Epithelial cell of prostate (primary cell): Measurements from ENCODE around the gene TMEM45A.
"Not testable (repeated sequence)": the region's sequence is repeated elsewhere in the genome, so short reads cannot be mapped to it uniquely, and the experiment has no call there.

Experiments
- DNase-seq: peaks from one replicate; pipeline ENCODE4 v3.0.0-alpha.2; 2011; ENCODE audit warnings: low read depth, low spot score
- H3K27ac ChIP-seq: fragments of 450-650 bp; 2 replicates; pipeline ENCODE4 v1.5.1; 2017; ENCODE audit warnings: mild to moderate bottlenecking

The TMEM45A gene, protein sequence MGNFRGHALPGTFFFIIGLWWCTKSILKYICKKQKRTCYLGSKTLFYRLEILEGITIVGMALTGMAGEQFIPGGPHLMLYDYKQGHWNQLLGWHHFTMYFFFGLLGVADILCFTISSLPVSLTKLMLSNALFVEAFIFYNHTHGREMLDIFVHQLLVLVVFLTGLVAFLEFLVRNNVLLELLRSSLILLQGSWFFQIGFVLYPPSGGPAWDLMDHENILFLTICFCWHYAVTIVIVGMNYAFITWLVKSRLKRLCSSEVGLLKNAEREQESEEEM

DNA sequence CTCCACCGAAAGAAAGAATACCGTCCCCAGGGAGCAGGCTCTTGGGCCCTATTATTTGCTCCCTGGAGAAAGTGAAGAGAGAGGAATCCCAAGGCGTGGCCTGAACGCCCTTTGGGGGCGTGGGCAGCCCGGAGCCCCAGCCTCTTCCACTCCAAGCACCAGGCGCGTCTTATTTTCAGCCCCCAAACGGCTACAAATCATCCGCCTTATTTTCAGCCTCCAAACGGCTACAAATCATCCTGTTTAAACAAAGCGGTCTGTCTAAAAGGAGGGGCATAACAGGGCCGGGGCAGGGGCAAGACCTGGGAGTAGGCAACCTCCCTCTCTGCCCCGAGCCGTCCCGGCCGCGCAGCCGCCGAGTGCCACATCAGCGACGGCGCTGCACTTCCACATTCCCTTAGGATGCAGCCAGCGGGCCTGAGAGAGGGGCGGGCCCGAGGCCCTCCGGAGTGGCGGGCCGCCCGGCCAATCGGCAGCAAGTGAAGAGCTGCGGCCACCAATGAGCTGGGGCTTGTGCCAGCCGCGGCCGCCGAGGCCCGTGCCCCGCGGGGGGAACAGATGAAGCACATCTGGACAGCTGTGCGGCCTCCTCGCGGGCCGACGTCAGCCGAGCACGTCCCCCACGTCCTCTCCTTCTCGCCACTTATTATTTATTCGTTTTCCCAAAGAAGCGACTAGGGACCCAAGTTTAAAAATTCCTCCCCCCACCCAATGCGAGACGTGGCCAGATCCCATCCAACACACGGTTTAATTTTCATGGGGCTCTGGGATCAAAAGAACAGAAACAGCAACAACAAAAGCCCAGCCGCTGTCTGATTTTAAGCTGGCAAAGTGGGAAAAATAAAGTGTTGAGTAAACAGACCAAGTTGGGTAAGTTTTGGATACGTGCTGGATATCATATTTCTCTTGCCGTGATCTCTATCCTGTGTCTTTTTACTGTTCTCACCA, at the start of gene TMEM45A:
TSS of gene TMEM45A (plus strand) at position 561 of the 948 bp plus-strand sequence. CDS start 62,593 bp downstream, outside the sequence.
- peak within 1 kb of the TSS; percentile 50 for H3K27ac ChIP-seq
- DNase-seq: peak; percentile 68

DNA sequence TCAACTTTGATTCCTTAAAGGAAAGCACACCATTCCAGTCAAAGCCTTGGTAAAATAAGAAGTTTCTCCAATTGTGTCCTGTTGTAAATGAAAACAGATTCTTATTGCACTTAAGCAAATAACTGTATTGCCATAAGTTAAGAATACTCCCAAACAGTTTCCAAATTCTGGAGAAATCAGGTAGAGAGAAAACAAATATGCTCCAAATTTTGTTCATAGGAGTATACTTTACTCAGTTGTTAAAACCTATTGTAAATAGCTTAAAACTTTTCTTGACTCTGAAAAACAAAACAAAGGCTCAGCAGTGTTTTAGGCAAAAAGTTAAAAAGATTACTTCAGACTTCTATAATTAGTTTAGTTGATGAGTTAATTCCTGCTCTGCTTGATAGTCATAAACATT, 48.7 kb upstream of the TMEM45A start:
- no peak for DNase-seq
- H3K27ac ChIP-seq: no peak overlapping the region

DNA sequence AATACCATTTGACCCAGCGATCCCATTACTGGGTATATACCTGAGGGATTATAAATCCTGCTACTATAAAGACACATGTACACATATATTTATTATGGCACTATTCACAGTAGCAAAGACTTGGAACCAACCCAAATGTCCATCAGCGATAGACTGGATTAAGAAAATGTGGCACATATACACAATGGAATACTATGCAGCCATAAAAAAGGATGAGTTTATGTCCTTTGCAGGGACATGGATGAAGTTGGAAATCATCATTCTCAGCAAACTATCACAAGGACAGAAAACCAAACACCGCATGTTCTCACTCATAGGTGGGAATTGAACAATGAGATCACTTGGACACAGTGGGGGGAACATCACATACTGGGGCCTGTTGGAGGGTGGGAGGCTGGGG, 45.4 kb upstream of the TMEM45A start:
- DNase-seq, H3K27ac ChIP-seq: not testable (repeated sequence)

DNA sequence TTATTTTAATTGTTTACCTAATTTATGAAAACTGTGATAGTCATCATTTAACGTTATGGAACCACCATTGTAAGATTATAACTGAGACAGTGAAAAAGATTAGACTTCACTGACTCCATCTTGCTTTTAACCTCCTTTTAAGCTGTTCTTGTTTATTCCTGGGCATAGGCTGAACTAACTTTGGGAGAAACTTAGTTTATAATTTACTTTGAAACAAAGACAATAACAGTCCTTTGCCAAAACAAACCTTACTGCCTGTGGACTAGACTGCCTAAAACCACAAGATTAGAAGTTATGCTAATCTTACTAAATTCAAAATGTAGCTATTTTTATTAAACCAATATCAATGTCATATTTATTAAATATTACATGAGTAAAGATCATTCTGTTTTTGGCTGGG, 44.3 kb upstream of the TMEM45A start:
- no peak for DNase-seq
- no peak overlapping the region for H3K27ac ChIP-seq

DNA sequence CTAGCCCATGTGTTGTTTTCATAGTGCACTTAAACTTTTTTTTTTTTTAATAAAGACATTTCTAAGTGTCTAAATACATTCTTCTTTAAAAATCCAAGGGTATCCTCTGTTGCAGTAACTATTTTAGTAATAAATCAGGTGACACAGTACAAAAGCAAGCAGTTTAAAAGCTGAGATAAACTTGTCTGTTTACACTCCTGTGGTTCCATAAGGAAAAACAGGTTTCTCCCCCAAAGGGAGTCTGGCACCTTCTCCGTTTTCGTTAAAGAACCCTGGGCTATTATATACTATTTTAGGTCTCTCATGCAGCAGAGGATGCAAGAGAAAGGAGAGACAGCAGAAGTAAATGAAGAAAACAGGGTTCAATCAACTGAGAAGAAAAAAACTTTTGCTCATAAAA, 43.2 kb upstream of the TMEM45A start:
- no peak overlapping the region for H3K27ac ChIP-seq
- no peak for DNase-seq

DNA sequence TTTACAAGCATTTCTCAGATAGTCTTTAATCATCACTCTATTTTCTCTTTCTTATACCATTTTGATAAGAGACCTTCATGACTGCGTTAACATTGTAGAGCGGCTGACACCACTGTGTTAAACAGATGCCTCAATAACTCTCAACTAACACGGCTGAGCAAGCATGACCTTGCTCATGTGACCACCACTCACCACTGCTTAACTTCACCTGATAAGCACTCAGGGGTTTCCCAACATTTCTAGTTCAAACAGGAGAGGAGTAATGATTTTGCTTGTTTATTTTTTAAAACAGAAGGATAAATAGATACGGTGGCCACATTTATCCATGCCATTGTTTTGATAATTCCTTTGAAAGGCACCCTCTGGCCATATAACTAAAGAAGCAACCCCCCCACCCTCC, 37.7 kb upstream of the TMEM45A start:
- no peak overlapping the region for H3K27ac ChIP-seq
- no peak for DNase-seq

DNA sequence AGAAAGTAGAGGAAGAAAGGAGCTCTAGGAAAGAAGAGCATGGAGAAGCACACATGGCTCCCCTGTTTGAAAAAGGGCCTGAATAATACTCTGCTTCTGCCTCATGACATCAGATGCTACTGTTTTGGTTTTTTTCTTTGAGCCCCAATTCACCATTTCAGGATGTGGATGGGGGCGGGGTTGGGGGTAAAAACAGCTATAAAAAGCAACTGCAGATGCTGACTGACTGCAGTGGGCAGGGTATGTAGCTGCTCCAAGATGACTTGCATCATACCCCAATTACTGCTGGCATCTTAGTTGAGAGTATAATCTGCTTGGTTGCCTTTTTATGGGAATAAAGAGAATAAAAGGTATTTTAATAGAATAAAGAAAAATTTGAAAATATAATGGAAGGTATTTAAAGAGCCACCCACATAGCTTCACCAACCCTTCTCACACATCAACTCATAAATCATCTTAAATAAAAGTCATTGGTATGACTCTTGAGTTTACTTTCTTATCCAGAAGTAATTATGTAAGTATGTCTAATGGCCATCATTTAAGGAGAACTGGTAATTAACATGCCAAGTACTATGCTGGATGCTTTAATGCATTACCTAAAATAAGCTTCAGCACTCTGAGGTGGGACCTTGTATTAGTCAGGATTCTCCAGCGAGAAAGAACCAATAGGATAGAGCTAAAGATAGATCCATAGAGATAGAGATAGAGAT, 36.4 kb upstream of the TMEM45A start:
- no peak overlapping the region for H3K27ac ChIP-seq
- DNase-seq: no peak

DNA sequence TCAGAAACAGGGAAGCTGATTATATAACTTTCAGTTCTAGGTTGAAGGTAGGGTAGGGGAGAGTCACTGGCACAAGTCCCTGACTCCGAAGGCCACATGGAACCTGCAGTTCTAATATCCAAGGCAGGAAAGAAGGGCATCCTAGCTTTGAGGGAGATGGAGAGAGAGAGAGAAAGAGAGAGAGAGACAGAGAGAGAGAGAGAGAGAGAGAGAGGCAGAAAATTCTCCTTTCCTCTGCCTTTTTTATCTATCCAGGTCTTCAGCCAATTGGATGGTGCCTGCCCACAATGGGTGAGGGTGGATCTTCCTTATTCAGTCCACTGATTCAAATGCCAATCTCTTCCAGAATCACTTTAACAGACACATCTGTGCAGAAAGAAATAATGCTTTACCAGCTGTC, 35.7 kb upstream of the TMEM45A start:
- DNase-seq: no peak
- H3K27ac ChIP-seq: no peak overlapping the region

DNA sequence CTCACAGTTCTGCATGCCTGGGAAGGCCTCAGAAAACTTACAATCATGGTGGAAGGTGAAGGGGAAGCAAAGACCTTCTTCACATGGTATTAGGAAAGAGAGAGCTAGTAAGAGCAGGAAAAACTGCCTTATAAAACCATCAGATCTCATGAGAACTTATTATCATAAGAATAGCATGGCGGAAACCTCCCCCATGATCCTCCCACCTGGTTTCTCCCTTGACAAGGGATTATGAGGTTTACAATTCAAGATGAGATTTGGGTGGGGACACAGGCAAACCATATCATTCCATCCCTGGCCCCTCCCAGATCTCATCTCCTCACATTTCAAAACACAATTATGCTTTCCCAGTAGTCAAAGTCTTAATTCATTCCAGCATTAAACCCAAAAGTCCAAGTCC, 34.6 kb upstream of the TMEM45A start:
- DNase-seq: no peak

DNA sequence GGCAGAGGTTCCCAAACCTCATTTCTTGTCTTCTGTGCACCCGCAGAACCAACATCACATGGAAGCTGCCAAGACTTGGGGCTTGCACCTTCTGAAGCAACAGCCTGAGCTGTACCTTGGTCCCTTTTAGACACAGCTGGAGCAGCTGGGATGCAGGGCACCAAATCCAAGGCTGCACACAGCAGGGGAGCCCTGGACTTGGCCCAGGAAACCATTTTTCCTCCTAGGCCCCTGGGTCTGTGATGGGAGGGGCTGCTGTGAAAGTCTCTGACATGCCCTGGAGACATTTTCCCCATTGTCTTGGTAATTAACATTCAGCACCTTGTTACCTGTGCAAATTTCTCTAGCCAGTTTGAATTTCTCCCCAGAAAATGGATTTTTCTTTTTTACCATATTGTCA, 33.6 kb upstream of the TMEM45A start:
- no peak for DNase-seq
- H3K27ac ChIP-seq: no peak overlapping the region

More for the DNA sequence above, 34.6 kb upstream of the TMEM45A start:
- H3K27ac ChIP-seq: no peak overlapping the region

DNA sequence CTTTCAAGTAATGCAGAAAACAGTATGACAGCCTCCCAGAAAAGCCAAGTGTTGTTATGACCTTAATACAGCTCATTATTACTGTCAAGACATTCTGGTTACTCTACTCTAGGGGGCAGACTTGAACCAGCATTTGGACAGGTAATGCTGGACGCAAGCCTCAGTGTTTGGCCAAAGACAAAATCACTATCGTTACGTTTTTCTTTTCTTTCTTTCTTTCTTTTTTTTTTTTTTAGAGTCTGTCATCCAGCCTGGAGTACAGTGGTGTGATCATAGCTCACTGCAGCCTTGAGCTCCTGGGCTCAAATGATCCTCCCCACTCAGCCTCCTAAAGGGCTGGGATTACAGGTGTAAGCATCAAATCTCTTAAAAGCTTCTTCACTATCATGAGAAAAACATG, 29.4 kb upstream of the TMEM45A start:
- H3K27ac ChIP-seq: no peak overlapping the region
- peak; percentile 10 for DNase-seq

DNA sequence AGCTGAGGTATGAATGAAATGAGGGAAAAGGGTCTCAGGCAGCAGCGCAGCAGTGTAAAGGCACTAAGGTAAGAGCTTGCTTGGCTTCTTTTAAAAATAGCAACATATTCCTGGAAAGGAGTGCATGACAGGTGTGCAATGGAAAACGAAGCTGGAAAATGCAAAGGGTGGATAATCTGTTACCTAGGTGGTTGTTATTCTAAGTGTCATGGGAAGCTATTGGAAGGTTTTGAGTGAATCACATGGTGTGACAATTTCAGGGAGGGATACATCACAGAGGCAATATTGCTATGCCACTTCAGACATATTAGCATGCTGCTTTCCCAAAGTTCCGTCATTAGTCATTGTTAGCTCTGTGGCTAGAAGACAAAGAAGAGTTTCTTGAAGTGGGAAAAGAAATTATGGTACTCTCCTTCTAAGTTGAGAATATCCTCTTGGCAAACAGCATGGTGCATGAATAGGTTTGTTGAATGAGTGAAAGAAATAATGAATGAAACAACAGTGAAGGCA, 28.7 kb upstream of the TMEM45A start:
- H3K27ac ChIP-seq: no peak overlapping the region
- no peak for DNase-seq

DNA sequence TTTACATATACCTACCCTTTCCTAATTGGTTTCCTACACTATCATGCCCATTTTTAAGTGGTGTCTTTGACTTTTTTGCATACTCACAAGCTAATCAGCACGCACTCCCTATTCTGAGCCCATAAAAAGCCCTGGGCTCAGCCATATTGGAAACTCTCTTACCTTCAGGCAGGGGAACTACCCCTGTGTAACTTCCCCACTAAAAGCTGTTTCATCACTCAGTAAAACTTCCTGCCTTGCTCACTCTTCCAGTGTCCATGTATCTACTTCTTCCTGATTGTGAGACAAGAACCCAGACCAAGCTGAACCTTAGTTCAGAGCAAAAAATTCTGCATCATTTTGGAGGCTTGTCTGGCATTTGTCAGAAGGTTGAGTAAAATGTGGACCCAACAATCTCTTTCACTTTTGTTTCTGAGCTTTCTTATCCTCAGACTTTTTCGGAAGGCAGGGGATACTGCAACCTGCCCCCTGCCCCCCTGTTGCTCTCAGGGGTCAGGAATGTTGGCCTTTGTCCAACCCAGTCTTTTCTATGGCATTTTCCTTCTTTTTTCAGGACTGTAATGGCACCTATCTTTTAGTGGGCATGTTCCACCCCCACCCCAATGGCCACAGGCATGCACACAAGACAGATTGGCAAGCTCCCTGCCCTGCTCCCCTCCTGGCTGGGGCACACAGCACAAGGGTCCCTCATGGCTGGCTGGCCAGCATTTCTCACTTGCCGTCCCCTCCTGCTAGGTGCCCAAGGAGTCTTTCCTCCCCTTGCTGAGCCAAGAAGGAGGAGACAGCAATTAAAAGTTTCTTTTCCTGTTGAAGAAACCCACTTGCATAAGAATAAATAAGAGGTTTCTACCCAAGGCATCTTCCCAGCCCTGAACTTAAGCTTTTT, 26.3 kb upstream of the TMEM45A start:
- no peak overlapping the region for H3K27ac ChIP-seq
- DNase-seq: no peak

DNA sequence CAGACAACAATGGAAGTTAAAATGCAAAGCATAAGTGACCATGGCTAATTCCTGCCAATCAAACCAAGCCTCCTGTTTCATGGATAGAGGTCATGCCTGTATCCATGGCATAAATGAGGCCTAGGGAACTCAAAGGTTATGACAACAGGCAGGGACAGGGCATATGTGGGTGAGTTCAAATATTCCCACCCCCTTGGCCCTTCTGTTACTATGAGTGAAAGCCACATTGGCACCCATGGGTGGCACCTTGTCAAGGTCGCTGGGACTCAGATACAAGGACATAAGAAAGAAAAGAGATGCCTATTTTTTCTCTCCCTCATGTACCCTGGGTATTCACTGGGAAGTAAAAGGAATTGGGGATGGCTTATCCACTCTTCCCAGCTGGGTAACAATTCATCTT, 25.3 kb upstream of the TMEM45A start:
- H3K27ac ChIP-seq: no peak overlapping the region
- DNase-seq: no peak

DNA sequence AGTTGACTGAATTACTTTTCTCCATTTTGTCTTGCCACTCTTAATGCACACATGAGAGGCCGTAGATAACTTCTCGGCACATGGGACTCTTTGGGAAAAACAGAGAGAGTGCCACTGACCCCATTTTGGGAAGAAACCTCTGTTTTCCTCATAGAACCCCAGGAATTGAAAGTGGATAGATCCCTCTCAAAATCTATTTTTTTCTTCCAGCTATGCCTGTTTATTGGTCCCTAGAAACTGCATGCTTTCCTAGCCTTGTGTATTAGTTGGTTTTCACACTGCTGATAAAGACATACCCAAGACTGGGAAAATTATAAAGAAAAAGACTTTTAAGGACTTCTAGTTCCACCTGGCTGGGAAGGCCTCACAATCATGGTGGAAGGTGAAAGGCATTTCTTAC, 23.7 kb upstream of the TMEM45A start:
- DNase-seq: no peak
- no peak overlapping the region for H3K27ac ChIP-seq

DNA sequence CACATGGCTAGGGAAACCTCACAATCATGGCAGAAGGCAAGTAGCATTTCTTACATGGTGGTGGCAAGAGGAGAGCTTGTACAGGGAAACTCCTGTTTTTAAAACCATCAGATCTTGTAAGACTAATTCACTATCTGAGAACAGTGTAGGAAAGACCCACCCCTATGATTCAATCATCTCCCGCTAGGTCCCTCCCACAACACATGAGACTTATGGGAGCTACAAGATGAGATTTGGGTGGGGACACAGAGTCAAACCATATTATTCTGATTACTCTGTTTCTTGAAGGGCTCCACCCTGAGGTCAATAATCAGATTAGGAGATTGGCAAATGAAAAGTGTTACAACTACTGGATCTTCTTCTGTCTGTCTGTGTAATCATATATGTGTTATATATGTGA, 21.5 kb upstream of the TMEM45A start:
- DNase-seq: no peak
- no peak overlapping the region for H3K27ac ChIP-seq

DNA sequence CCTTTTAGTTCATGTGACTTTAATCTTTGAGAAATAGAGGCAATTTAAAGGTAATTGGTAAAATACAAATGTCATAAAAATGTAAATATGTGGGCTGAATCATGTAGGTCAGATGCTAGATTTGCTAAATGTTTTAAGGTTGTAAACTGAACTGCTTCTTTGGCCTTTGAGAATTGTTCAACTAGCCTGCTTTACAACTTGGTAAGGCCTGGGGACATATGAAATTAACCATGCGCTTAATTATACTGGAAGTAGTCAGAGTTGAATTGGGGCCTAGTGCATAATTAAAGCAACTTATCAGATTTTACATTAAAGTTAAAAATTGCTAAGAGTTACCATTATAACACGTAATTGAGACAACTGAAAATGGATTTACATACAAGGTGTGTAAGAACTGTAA, 21.0 kb upstream of the TMEM45A start:
- no peak overlapping the region for H3K27ac ChIP-seq
- no peak for DNase-seq

DNA sequence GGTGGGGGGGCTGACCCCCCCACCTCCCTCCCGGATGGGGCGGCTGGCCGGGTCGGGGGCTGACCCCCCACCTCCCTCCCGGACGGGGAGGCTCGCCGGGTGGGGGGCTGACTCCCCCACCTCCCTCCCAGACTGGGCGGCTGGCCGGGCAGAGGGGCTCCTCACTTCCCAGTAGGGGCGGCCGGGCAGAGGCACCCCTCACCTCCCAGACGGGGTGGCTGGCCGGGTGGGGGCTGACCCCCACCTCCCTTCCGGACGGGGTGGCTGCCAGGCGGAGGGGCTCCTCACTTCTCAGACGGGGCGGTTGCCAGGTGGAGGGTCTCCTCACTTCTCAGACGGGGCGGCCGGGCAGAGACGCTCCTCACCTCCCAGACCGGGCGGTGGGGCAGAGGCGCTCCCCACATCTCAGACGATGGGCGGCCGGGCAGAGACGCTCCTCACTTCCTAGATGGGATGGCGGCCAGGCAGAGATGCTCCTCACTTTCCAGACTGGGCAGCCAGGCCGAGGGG, 14.5 kb upstream of the TMEM45A start:
- DNase-seq, H3K27ac ChIP-seq: not testable (repeated sequence)

DNA sequence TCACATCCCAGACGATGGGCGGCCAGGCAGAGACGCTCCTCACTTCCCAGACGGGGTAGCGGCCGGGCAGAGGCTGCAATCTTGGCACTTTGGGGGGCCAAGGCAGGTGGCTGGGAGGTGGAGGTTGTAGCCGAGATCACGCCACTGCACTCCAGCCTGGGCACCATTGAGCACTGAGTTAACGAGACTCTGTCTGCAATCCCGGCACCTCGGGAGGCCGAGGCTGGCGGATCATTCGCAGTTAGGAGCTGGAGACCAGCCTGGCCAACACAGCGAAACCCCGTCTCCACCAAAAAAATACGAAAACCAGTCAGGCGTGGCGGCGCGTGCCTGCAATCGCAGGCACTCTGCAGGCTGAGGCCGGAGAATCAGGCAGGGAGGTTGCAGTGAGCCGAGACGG, 13.9 kb upstream of the TMEM45A start:
- not testable (repeated sequence) for H3K27ac ChIP-seq, DNase-seq
